ENCODE results near the gene TBC1D5. TPM values are rescaled to one million over a fixed set of nuclear protein-coding genes. Genes with fewer than 3 reads are reported as not detected.

Gene TBC1D5
- total RNA-seq, 1 donor, result 145 TPM

DNA sequence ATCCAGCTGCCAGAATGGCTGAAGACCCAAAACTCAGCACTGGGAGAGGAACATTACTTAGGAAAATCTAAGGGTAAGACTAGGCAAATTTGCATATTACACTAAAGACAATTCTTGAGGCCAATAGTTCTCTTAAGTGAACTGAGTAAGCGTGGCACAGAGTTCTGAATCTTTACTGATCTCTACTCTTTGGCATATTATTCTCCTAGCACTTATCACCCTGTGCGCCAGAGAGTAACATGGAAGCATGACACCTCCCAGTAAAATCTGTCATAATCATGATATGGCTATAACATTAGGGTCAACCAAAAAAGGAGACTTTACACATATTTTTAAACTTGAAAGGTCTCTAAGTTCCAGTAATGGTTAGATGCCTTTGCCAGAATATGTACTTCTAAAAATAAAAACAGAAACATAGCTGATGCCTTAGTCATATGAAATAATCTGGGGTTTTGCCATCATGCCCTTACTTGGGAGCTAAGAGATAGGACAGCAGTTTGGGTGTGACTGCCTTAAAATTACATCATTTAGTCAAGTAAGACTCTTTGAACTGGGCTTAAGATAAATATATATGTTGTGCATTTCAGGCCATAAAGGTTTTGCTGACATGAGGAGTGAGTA is 567.1 kb downstream of the TBC1D5 start:
- peak; percentile 96 for DNase-seq (ENCODE audit: low read depth)
- TF ChIP-seq CTCF (IDR thresholded peaks at IDR 0.05; ENCODE audit: insufficient read depth, low read length), result no peak
- H3K4me3 ChIP-seq (ENCODE audit: low read depth, low read length), result no peak overlapping the region

DNA sequence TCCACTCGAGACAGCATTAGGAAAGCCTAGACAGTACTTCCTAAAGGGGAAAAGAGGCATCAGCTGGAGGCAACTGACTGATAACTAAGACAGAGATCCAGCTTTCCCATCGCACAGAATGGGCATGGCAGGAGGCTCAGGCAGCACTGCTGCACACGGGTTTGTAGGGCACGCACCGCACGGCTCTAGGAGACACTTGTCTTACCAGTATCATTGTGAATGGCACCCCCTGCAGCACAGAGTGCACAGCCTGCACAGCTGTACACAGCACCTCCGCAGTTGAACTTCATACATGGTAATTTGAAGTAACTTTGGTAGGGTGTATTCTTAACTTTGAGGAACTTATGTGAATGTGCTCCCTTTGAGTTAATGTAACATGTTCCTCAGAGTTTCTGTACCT is 576.1 kb downstream of the TBC1D5 start:
- no peak for DNase-seq (ENCODE audit: low read depth)
- no peak for TF ChIP-seq CTCF (IDR thresholded peaks at IDR 0.05; ENCODE audit: insufficient read depth, low read length)
- no peak overlapping the region for H3K4me3 ChIP-seq (ENCODE audit: low read depth, low read length)

DNA sequence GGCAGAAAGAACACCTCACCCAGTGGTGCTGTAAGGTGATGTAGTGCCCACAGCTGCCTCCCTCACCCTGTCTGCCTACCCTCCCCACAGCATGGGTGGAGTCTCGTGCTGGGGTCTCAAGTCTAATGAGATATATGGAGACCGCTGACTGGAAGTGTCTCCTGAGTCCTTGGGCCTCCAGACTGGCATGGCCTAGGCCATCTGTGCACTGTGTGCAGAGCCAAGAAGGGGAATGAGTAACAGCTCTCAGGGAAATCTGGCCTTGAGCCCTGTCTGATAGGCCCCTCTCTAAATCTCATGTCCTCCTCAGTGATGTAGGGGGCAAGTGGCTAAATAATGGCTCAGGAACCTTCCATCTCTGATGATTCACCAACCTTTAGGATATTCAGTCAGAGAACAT is 580.3 kb downstream of the TBC1D5 start:
- DNase-seq (ENCODE audit: low read depth), result no peak
- no peak overlapping the region for H3K4me3 ChIP-seq (ENCODE audit: low read depth, low read length)
- TF ChIP-seq CTCF (IDR thresholded peaks at IDR 0.05; ENCODE audit: insufficient read depth, low read length), result no peak

DNA sequence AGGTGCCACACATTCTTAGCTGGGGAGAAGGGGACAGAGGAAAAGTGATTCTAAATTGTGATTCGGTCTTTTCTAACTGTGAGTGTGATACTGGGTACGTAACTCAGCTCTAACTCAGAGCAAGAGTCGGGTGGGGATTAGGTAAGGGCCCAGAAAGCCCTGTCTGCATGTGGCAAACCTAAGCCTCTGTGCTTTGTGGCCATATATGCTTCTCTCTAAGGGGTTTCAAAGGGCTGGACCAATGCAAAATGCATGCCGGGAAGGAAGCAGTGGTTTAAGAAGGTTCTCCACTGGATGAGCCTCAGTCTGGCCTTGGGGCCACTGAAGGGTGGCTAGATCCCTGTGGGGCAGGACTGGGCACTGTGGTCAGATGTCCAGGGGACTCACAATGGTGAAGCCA is 581.8 kb downstream of the TBC1D5 start:
- H3K4me3 ChIP-seq (ENCODE audit: low read depth, low read length), result no peak overlapping the region
- no peak for DNase-seq (ENCODE audit: low read depth)

GRCh38 chr3:17158941-17159682 is 583.3 kb downstream of the TBC1D5 start:
- DNase-seq (ENCODE audit: low read depth), result no peak
- TF ChIP-seq CTCF (IDR thresholded peaks at IDR 0.05; ENCODE audit: insufficient read depth, low read length), result no peak

More for the DNA sequence above, 581.8 kb downstream of the TBC1D5 start:
- no peak for TF ChIP-seq CTCF (IDR thresholded peaks at IDR 0.05; ENCODE audit: insufficient read depth, low read length)

DNA sequence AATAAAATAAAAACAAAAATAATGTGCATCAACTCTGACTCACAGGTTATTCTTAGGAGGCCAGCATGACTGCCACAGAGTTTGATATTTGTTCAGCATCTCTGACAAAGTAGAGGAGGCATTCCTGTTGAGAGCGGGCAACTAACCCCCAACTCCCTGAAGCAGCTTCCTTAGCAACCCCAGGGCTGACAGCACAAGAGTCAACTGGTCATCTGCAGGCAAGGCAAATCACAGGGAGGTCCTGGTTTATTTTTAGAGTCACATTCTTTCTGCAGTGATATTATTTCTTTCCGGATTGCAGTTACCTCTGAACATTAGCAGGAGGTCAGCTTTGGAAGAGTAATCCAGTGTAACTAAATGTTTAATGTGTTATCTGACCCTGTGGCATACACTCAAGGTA is 584.7 kb downstream of the TBC1D5 start:
- TF ChIP-seq CTCF (IDR thresholded peaks at IDR 0.05; ENCODE audit: insufficient read depth, low read length), result no peak
- H3K4me3 ChIP-seq (ENCODE audit: low read depth, low read length), result no peak overlapping the region
- DNase-seq (ENCODE audit: low read depth), result peak; percentile 39

More at GRCh38 chr3:17158941-17159682, 583.3 kb downstream of the TBC1D5 start:
- H3K4me3 ChIP-seq (ENCODE audit: low read depth, low read length), result no peak overlapping the region
